ENCODE data around the gene SLC26A1. TPM values are rescaled to one million over a fixed set of nuclear protein-coding genes. Genes with fewer than 3 reads are reported as not detected.
A peak's percentile ranks its signal among the peaks of the same experiment; 100 is the strongest.

The SLC26A1 gene
- total RNA-seq, 4 donors from 2014 or later = not detected

- H3K4me1 ChIP-seq = peaks cover 22 to 42% (median 29%) of the 10 kb centered on the region in 3 donors
- peak overlapping the region; percentile 52 to 84 (median 64) for H3K4me3 ChIP-seq
- H3K36me3 ChIP-seq = no peaks in the 10 kb centered on the region
- intact Hi-C loops (cut with DNase I) = no loop called here
- peak overlapping the region; percentile 77 to 92 (median 90) for H3K27ac ChIP-seq
- DNase-seq = peak; percentile 28
- H3K9me3 ChIP-seq = peaks cover 0 to 3% (median 0%) of the 10 kb centered on the region in 3 donors
- peaks cover 0 to 44% (median 7%) of the 10 kb centered on the region in 4 donors for H3K27me3 ChIP-seq
- no CpG with 5 or more reads among the region's 109 CpGs for WGBS, 2 donors
- peak in 2 of 6 experiments; percentile 19 to 33 for TF ChIP-seq CTCF (IDR thresholded peaks at IDR 0.05)
- TF ChIP-seq POLR2A (IDR thresholded peaks at IDR 0.05) = peak in 1 of 4 donors; percentile 58
Observed at GRCh38 chr4:1009542-1010394, 16.6 kb upstream of the SLC26A1 start.

GRCh38 chr4:1008840-1009541 is 15.8 kb upstream of the SLC26A1 start:
- Histone ChIP-seq H3K4me1 (peaks cover 22 to 42% (median 29%) of the 10 kb centered on the region in 3 donors), H3K4me3 (peak overlapping the region; percentile 46 to 84 (median 64)), H3K27me3 (peaks cover under 1 to 52% (median 9%) of the 10 kb centered on the region in 4 donors), H3K36me3 (no peaks in the 10 kb centered on the region), H3K27ac (peak overlapping the region; percentile 36 to 61 (median 50)), H3K9me3 (peaks cover 0 to 3% (median 0%) of the 10 kb centered on the region in 3 donors)
- 3 to 5% methylated on average over 12 to 15 of the region's 36 CpGs for WGBS, 2 donors
- TF ChIP-seq CTCF (IDR thresholded peaks at IDR 0.05) (peak in 1 of 6 experiments; percentile 16), POLR2A (IDR thresholded peaks at IDR 0.05) (no peak)
- intact Hi-C loops (cut with DNase I) = no loop called here
- no peak for DNase-seq

GRCh38 chr4:1006856-1007255 is 13.7 kb upstream of the SLC26A1 start:
- H3K27ac ChIP-seq = no peak overlapping the region
- H3K9me3 ChIP-seq = peaks cover 0 to 3% (median 0%) of the 10 kb centered on the region in 3 donors
- H3K4me1 ChIP-seq = peaks cover 23 to 42% (median 32%) of the 10 kb centered on the region in 3 donors
- WGBS, 2 donors = 78 to 86% methylated on average over 5 of the region's 5 CpGs
- H3K27me3 ChIP-seq = peaks cover 18 to 74% (median 24%) of the 10 kb centered on the region in 4 donors
- intact Hi-C loops (cut with DNase I) = no loop called here
- no peak for DNase-seq
- no peaks in the 10 kb centered on the region for H3K36me3 ChIP-seq
- no peak for TF ChIP-seq POLR2A (IDR thresholded peaks at IDR 0.05)
- TF ChIP-seq CTCF (IDR thresholded peaks at IDR 0.05) = no peak
- H3K4me3 ChIP-seq = no peak overlapping the region

- no peaks in the 10 kb centered on the region for H3K36me3 ChIP-seq
- 72 to 93% methylated on average over 3 to 8 of the region's 25 CpGs for WGBS, 2 donors
- DNase-seq = no peak
- no peak overlapping the region for H3K4me3 ChIP-seq
- H3K27ac ChIP-seq = no peak overlapping the region
- H3K4me1 ChIP-seq = peaks cover 12 to 33% (median 20%) of the 10 kb centered on the region in 3 donors
- no peak for TF ChIP-seq CTCF (IDR thresholded peaks at IDR 0.05)
- TF ChIP-seq POLR2A (IDR thresholded peaks at IDR 0.05) = no peak
- H3K9me3 ChIP-seq = peaks cover 0 to 3% (median 0%) of the 10 kb centered on the region in 3 donors
- intact Hi-C loops (cut with DNase I) = no loop called here
- peaks cover 23 to 94% (median 34%) of the 10 kb centered on the region in 4 donors for H3K27me3 ChIP-seq
Observed at GRCh38 chr4:1004557-1005485, 11.6 kb upstream of the SLC26A1 start.
